CD4-positive, alpha-beta T cell (primary cell): ENCODE results near the gene PEF1. TPM values are rescaled to one million over a fixed set of nuclear protein-coding genes. Genes with fewer than 3 reads are reported as not detected.

Source experiments
- ATAC-seq: fragments of 200-7000 bp; cut with Tn5 transposase; one replicate; pipeline ENCODE4 v1.10.0; 2022; ENCODE audit warnings: mild to moderate bottlenecking; ENCODE audit not compliant: poor library complexity
- CTCF ChIA-PET: fragments of 350-600 bp; sonication (Branson Sonifier 250); formaldehyde crosslinking; loops from one replicate; lab custom pipeline; 2021; ENCODE audit warnings: antibody characterized with exemption, inconsistent platforms; lab: Charles Lee
- POLR2A ChIA-PET: fragments of 350-600 bp; sonication (Branson Sonifier 250); formaldehyde crosslinking; loops from one replicate; lab custom pipeline; 2021; ENCODE audit warnings: antibody characterized with exemption, inconsistent platforms; lab: Charles Lee
- DNase-seq, 14 experiments: peaks; one replicate each; pipeline ENCODE4 v3.0.0-alpha.2; 2013 to 2020; ENCODE audit warnings: mixed read lengths in 2 of 14
- H3K27ac ChIP-seq, 2 donors: one replicate each; pipeline versions ENCODE4 v1.5.1 to v1.7.0; 2013; ENCODE audit warnings: low read length in 2 of 2, low read depth in 1 of 2, mild to moderate bottlenecking in 1 of 2
- H3K27me3 ChIP-seq, 2 experiments: 1 replicate in 1 of 2; 2 replicates in 1 of 2; pipeline versions ENCODE4 v1.6.1 to v1.7.0; 2013; ENCODE audit warnings: low read length in 2 of 2, control low read depth in 1 of 2, mild to moderate bottlenecking in 1 of 2, moderate library complexity in 1 of 2; ENCODE audit not compliant: insufficient read depth in 2 of 2, control insufficient read depth in 1 of 2
- H3K36me3 ChIP-seq: one replicate; pipeline ENCODE4 v1.6.1; 2013; ENCODE audit warnings: low read length, control low read depth; ENCODE audit not compliant: insufficient read depth
- H3K4me1 ChIP-seq: one replicate; pipeline ENCODE4 v1.6.1; 2013; ENCODE audit warnings: low read length, control low read depth; ENCODE audit not compliant: insufficient read depth
- H3K4me3 ChIP-seq: one replicate; pipeline ENCODE4 v1.5.1; 2013; ENCODE audit warnings: mild to moderate bottlenecking, low read length, moderate library complexity
- H3K9me3 ChIP-seq, 2 experiments: 1 replicate in 1 of 2; 2 replicates in 1 of 2; pipeline versions ENCODE4 v1.6.1 to v1.7.0; 2013; ENCODE audit warnings: low read length in 2 of 2, mild to moderate bottlenecking in 2 of 2, control low read depth in 1 of 2, moderate library complexity in 1 of 2; ENCODE audit not compliant: control insufficient read depth in 1 of 2, insufficient read depth in 1 of 2
- H3K27ac Mint-ChIP-seq: one replicate; pipeline ENCODE4 v1.8.0; 2020; ENCODE audit warnings: mixed read lengths
- H3K27me3 Mint-ChIP-seq: one replicate; pipeline ENCODE4 v1.8.0; 2021; ENCODE audit warnings: mixed read lengths
- H3K36me3 Mint-ChIP-seq: one replicate; pipeline ENCODE4 v1.8.0; 2021; ENCODE audit warnings: low read depth, mixed read lengths
- H3K4me1 Mint-ChIP-seq: one replicate; pipeline ENCODE4 v1.8.0; 2021; ENCODE audit warnings: low read depth, mixed read lengths
- H3K4me3 Mint-ChIP-seq: one replicate; pipeline ENCODE4 v1.8.0; 2020; ENCODE audit warnings: mild to moderate bottlenecking, mixed read lengths
- H3K9me3 Mint-ChIP-seq: one replicate; pipeline ENCODE4 v1.8.0; 2020; ENCODE audit warnings: mixed read lengths
- CTCF ChIP-seq: fragments of 200-600 bp; IDR thresholded peaks from one replicate; pipeline ENCODE4 v1.8.0; 2022; ENCODE audit warnings: antibody characterized with exemption, mild to moderate bottlenecking
- intact Hi-C, 2 experiments: fragments of 100-400 bp; cut with DNase I in 1 of 2; cut with micrococcal nuclease in 1 of 2; formaldehyde crosslinking; loops; one replicate each; pipeline versions ENCODE4 v1.15.1 to v1.9.0; 2023 to 2025; cut with DNase I, micrococcal nuclease
- total RNA-seq, 174 experiments: library from RNA in 2 of 174; stranded (reverse) in 2 of 174; gene quantifications; one replicate each; pipeline ENCODE4 v1.2.3 and lab custom pipeline; 2021 to 2026

The PEF1 gene
- total RNA-seq, 2 experiments from 2014 or later, result 42.3 to 45.9 TPM

DNA sequence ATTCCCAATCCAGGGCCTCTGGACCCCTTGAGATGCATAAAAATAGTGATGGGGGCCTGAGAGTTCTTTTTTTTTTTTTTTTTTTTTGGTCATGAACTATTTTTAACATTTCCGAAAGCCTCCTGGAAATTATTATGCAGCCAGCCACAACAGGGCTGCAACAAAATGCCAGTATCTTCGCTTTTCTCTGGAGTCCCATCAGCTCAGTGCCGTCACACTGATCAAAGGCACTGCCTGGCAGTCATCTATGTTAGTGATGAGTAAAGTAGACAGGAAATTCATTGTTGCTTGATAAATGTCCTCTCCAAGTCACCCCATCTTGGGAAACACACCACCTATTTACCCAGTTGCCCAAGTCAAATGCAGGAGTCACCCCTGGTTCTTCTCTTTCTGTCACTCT, 15.2 kb upstream of the PEF1 start:
- Histone ChIP-seq H3K27ac (no peak overlapping the region), H3K4me3 (no peak overlapping the region), H3K4me1 (no peaks in the 10 kb centered on the region), H3K9me3 (peaks cover 0 to 3% of the 10 kb centered on the region in 2 experiments), H3K36me3 (no peaks in the 10 kb centered on the region), H3K27me3 (no peaks in the 10 kb centered on the region)
- POLR2A ChIA-PET, result interaction anchor here (1.0 kb wide), 1 partner anchor 15 kb away, joined by 3 read pairs; no protein-coding TSS in a partner anchor
- H3K4me1 Mint-ChIP-seq, result no peaks in the 10 kb centered on the region
- H3K27me3 Mint-ChIP-seq, result no peaks in the 10 kb centered on the region
- TF ChIP-seq CTCF, result no peak
- H3K9me3 Mint-ChIP-seq, result no peaks in the 10 kb centered on the region
- H3K36me3 Mint-ChIP-seq, result no peaks in the 10 kb centered on the region
- DNase-seq (no peak), ATAC-seq (no peak)
- H3K4me3 Mint-ChIP-seq, result no peak overlapping the region
- intact Hi-C loops, result loop anchor here (5.0 to 10.0 kb wide), 3 partner anchors 302 to 755 kb away; no protein-coding TSS in a partner anchor
- no peak overlapping the region for H3K27ac Mint-ChIP-seq
- CTCF ChIA-PET, result no interaction called here

DNA sequence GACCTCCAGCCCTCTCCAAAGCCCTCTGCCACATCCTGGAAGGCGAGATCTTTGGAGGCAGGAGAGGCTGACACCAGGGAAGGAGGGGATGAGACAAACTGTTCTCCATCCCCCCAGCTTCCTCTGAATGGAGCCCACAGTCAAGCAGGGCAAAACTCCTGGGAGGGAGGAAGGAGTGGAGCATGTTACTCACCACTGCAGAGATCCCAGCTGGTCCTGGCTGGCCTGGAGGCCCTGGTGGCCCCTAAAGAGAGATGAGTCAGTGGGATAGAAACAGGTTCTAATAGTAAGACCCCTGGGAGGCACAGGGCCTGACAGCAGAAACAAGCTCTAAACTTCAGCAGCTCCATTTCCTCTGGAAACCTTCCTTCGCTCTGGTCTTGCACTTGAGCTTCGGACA, 14.0 kb upstream of the PEF1 start:
- DNase-seq (no peak), ATAC-seq (no peak)
- Mint-ChIP-seq H3K4me1 (no peaks in the 10 kb centered on the region), H3K36me3 (no peaks in the 10 kb centered on the region), H3K9me3 (no peaks in the 10 kb centered on the region), H3K27me3 (no peaks in the 10 kb centered on the region), H3K4me3 (no peak overlapping the region), H3K27ac (no peak overlapping the region)
- intact Hi-C loops, result no loop called here
- POLR2A ChIA-PET, result interaction anchor here (1.0 kb wide), 1 partner anchor 14 kb away, joined by 3 read pairs; no protein-coding TSS in a partner anchor
- Histone ChIP-seq H3K27me3 (no peaks in the 10 kb centered on the region), H3K36me3 (no peaks in the 10 kb centered on the region), H3K9me3 (peaks cover 0 to 7% of the 10 kb centered on the region in 2 experiments), H3K4me3 (no peak overlapping the region), H3K27ac (no peak overlapping the region), H3K4me1 (no peaks in the 10 kb centered on the region)
- CTCF ChIA-PET, result no interaction called here
- no peak for TF ChIP-seq CTCF

- intact Hi-C loops, result no loop called here
- DNase-seq (no peak), ATAC-seq (no peak)
- ChIA-PET CTCF (no interaction called here), POLR2A (no interaction called here)
- no peaks in the 10 kb centered on the region for H3K9me3 Mint-ChIP-seq
- H3K27me3 ChIP-seq, result no peaks in the 10 kb centered on the region
- H3K27ac ChIP-seq, result no peak overlapping the region
- no peak for TF ChIP-seq CTCF
- no peak overlapping the region for H3K27ac Mint-ChIP-seq
- no peak overlapping the region for H3K4me3 ChIP-seq
- no peaks in the 10 kb centered on the region for H3K4me1 ChIP-seq
- no peaks in the 10 kb centered on the region for H3K36me3 Mint-ChIP-seq
- peaks cover 0 to 7% of the 10 kb centered on the region in 2 experiments for H3K9me3 ChIP-seq
- H3K4me3 Mint-ChIP-seq, result no peak overlapping the region
- no peaks in the 10 kb centered on the region for H3K4me1 Mint-ChIP-seq
- no peaks in the 10 kb centered on the region for H3K27me3 Mint-ChIP-seq
- H3K36me3 ChIP-seq, result no peaks in the 10 kb centered on the region
These were observed 13.4 kb upstream of the PEF1 start for GRCh38 chr1:31657972-31658510.
